ENCODE data around the gene SCN4A.

Gene SCN4A

GRCh38 chr17:64004903-64005733 is 32.4 kb upstream of the SCN4A start:
- no peak for TF ChIP-seq CTCF (IDR thresholded peaks at IDR 0.05; ENCODE audit: control insufficient read depth, extremely low read depth, insufficient read depth)
- no peak for DNase-seq (ENCODE audit: low read depth)
- no peak overlapping the region for H3K4me3 ChIP-seq (ENCODE audit: low read depth, low read length)

- DNase-seq (ENCODE audit: low read depth) = no peak
- TF ChIP-seq CTCF (IDR thresholded peaks at IDR 0.05; ENCODE audit: control insufficient read depth, extremely low read depth, insufficient read depth) = no peak
- no peak overlapping the region for H3K4me3 ChIP-seq (ENCODE audit: low read depth, low read length)
These were observed 31.6 kb upstream of the SCN4A start for GRCh38 chr17:64004218-64004770.

GRCh38 chr17:64003526-64004121 is 30.9 kb upstream of the SCN4A start:
- DNase-seq (ENCODE audit: low read depth) = no peak
- no peak for TF ChIP-seq CTCF (IDR thresholded peaks at IDR 0.05; ENCODE audit: control insufficient read depth, extremely low read depth, insufficient read depth)
- no peak overlapping the region for H3K4me3 ChIP-seq (ENCODE audit: low read depth, low read length)

- no peak for TF ChIP-seq CTCF (IDR thresholded peaks at IDR 0.05; ENCODE audit: control insufficient read depth, extremely low read depth, insufficient read depth)
- H3K4me3 ChIP-seq (ENCODE audit: low read depth, low read length) = no peak overlapping the region
- DNase-seq (ENCODE audit: low read depth) = no peak
These were observed 30.2 kb upstream of the SCN4A start for GRCh38 chr17:64002658-64003525.

GRCh38 chr17:64001763-64002529 is 29.2 kb upstream of the SCN4A start:
- DNase-seq (ENCODE audit: low read depth) = no peak
- no peak for TF ChIP-seq CTCF (IDR thresholded peaks at IDR 0.05; ENCODE audit: control insufficient read depth, extremely low read depth, insufficient read depth)
- H3K4me3 ChIP-seq (ENCODE audit: low read depth, low read length) = no peak overlapping the region

- TF ChIP-seq CTCF (IDR thresholded peaks at IDR 0.05; ENCODE audit: control insufficient read depth, extremely low read depth, insufficient read depth) = no peak
- H3K4me3 ChIP-seq (ENCODE audit: low read depth, low read length) = no peak overlapping the region
- no peak for DNase-seq (ENCODE audit: low read depth)
These were observed 28.4 kb upstream of the SCN4A start for GRCh38 chr17:64001091-64001579.
